ENCODE results near the gene ZNF511. TPM values are rescaled to one million over a fixed set of nuclear protein-coding genes. Genes with fewer than 3 reads are reported as not detected.

The ZNF511 gene
- total and polyA plus RNA-seq, 7 experiments from 2014 or later: 29.6 to 88.1 (median 38.8) TPM

- peaks cover 9 to 16% of the 10 kb centered on the region in 2 donors for H3K4me1 ChIP-seq (ENCODE audit: control insufficient read depth in 2 of 2, insufficient read depth in 2 of 2, low read length in 2 of 2)
- no peaks in the 10 kb centered on the region for H3K9me3 ChIP-seq (ENCODE audit: control insufficient read depth in 2 of 3, low read length in 3 of 3)
- CTCF ChIA-PET: interaction anchor here (1.5 kb wide), 1 partner anchor 11 kb away, joined by 4 read pairs; no protein-coding TSS in a partner anchor
- intact Hi-C loops (cut with micrococcal nuclease): no loop called here
- peaks cover 2 to 20% (median 11%) of the 10 kb centered on the region in 7 donors for H3K4me1 Mint-ChIP-seq
- peaks cover 0 to 3% (median 0%) of the 10 kb centered on the region in 5 donors for H3K36me3 Mint-ChIP-seq
- H3K27me3 Mint-ChIP-seq: no peaks in the 10 kb centered on the region
- H3K27me3 ChIP-seq (ENCODE audit: control insufficient read depth in 2 of 2, insufficient read depth in 2 of 2, low read length in 2 of 2): no peaks in the 10 kb centered on the region
- no peak overlapping the region for H3K4me3 ChIP-seq (ENCODE audit: low read length)
- POLR2A ChIA-PET: interaction anchor here (4.5 kb wide), 1 partner anchor 11 kb away, joined by 37 read pairs; no protein-coding TSS in a partner anchor
- DNase-seq (no peak), ATAC-seq (no peak)
- peaks cover 0 to 56% (median 0%) of the 10 kb centered on the region in 3 experiments for H3K36me3 ChIP-seq (ENCODE audit: control insufficient read depth in 2 of 3, insufficient read depth in 3 of 3, low read length in 3 of 3)
- H3K27ac Mint-ChIP-seq: peak overlapping the region in 1 of 9 donors; percentile 52
- H3K9me3 Mint-ChIP-seq: no peaks in the 10 kb centered on the region
- H3K27ac ChIP-seq (ENCODE audit: low read depth, low read length): no peak overlapping the region
- H3K4me3 Mint-ChIP-seq: peak overlapping the region in 1 of 10 donors; percentile 52
These were observed 35.7 kb upstream of the ZNF511 start for GRCh38 chr10:133272964-133273420.

DNA sequence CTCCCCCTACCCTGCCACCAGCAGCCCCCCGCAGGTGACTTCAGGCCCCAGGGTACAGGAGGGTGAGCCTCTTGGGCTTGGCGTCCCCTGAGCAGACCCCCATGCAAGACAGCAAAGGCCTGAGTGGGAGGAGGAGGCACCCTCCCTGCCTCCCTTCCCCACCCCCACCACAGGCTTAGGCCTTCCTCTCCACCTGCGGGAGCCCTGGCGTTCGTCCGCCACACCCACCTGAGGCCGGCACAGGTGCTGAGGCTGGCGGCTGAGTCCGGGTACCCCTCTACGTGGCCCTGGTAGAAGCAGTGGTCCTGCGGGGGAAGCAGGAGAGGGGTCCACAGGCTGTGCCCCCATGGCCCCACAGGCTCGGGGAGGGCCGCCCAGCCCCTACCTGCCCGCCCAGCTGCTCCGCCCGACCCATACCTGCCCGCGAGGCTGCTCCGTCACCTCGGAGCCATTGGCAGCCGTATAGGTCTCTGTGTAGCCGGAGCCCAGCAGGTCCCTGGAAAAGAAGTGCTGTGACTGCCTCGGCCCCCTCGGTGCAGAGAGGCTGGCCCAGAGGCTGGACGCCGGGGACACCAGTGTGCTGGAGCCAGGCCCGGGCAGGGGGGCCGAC lies 35.1 kb upstream of the ZNF511 start:
- H3K27me3 ChIP-seq (ENCODE audit: control insufficient read depth in 2 of 2, insufficient read depth in 2 of 2, low read length in 2 of 2): no peaks in the 10 kb centered on the region
- DNase-seq (no peak), ATAC-seq (no peak)
- peak overlapping the region in 1 of 9 donors; percentile 52 for H3K27ac Mint-ChIP-seq
- intact Hi-C loops (cut with micrococcal nuclease): no loop called here
- H3K36me3 ChIP-seq (ENCODE audit: control insufficient read depth in 2 of 3, insufficient read depth in 3 of 3, low read length in 3 of 3): peaks cover 0 to 50% (median 0%) of the 10 kb centered on the region in 3 experiments
- peaks cover 0 to 5% (median 0%) of the 10 kb centered on the region in 5 donors for H3K36me3 Mint-ChIP-seq
- ChIA-PET CTCF (interaction anchor here (1.5 kb wide), 1 partner anchor 12 kb away, joined by 4 read pairs; no protein-coding TSS in a partner anchor), POLR2A (interaction anchor here (4.5 kb wide), 1 partner anchor 12 kb away, joined by 37 read pairs; no protein-coding TSS in a partner anchor)
- H3K4me1 Mint-ChIP-seq: peaks cover 8 to 26% (median 17%) of the 10 kb centered on the region in 7 donors
- peak overlapping the region; percentile 52 for H3K27ac ChIP-seq (ENCODE audit: low read depth, low read length)
- H3K4me1 ChIP-seq (ENCODE audit: control insufficient read depth in 2 of 2, insufficient read depth in 2 of 2, low read length in 2 of 2): peaks cover 16 to 22% of the 10 kb centered on the region in 2 donors
- H3K4me3 ChIP-seq (ENCODE audit: low read length): no peak overlapping the region
- H3K4me3 Mint-ChIP-seq: peak overlapping the region in 1 of 10 donors; percentile 52
- H3K9me3 Mint-ChIP-seq: no peaks in the 10 kb centered on the region
- no peaks in the 10 kb centered on the region for H3K9me3 ChIP-seq (ENCODE audit: control insufficient read depth in 2 of 3, low read length in 3 of 3)
- H3K27me3 Mint-ChIP-seq: no peaks in the 10 kb centered on the region

GRCh38 chr10:133274751-133275683 lies 33.7 kb upstream of the ZNF511 start:
- peak overlapping the region; percentile 84 to 92 (median 88) for H3K4me3 Mint-ChIP-seq
- no peaks in the 10 kb centered on the region for H3K27me3 Mint-ChIP-seq
- ChIA-PET CTCF (interaction anchor here (1.1 to 2.6 kb wide), 4 partner anchors 11 to 132 kb away, joined by 3 to 34 read pairs (median 5); no protein-coding TSS in a partner anchor), POLR2A (interaction anchor here (0.8 to 4.5 kb wide), 3 partner anchors 13 to 24 kb away, joined by 3 to 37 read pairs (median 8); no protein-coding TSS in a partner anchor)
- H3K4me1 Mint-ChIP-seq: peaks cover 11 to 36% (median 21%) of the 10 kb centered on the region in 7 donors
- ATAC-seq: peak; percentile 67
- Histone ChIP-seq H3K4me1 (ENCODE audit: control insufficient read depth in 2 of 2, insufficient read depth in 2 of 2, low read length in 2 of 2) (peaks cover 22 to 34% of the 10 kb centered on the region in 2 donors), H3K27ac (ENCODE audit: low read depth, low read length) (peak overlapping the region; percentile 80), H3K9me3 (ENCODE audit: control insufficient read depth in 2 of 3, low read length in 3 of 3) (no peaks in the 10 kb centered on the region), H3K36me3 (ENCODE audit: control insufficient read depth in 2 of 3, insufficient read depth in 3 of 3, low read length in 3 of 3) (peaks cover 0 to 43% (median 0%) of the 10 kb centered on the region in 3 experiments), H3K4me3 (ENCODE audit: low read length) (peak overlapping the region; percentile 80), H3K27me3 (ENCODE audit: control insufficient read depth in 2 of 2, insufficient read depth in 2 of 2, low read length in 2 of 2) (no peaks in the 10 kb centered on the region)
- H3K9me3 Mint-ChIP-seq: no peaks in the 10 kb centered on the region
- intact Hi-C loops (cut with micrococcal nuclease): loop anchor here (1.0 to 5.0 kb wide), 6 partner anchors 11 to 1118 kb away; no protein-coding TSS in a partner anchor
- DNase-seq: peak; percentile 55 to 91 (median 73)
- peak overlapping the region; percentile 83 to 96 (median 91) for H3K27ac Mint-ChIP-seq
- H3K36me3 Mint-ChIP-seq: peaks cover 0 to 5% (median 0%) of the 10 kb centered on the region in 5 donors

GRCh38 chr10:133275684-133276092 lies 33.0 kb upstream of the ZNF511 start:
- no peaks in the 10 kb centered on the region for H3K27me3 ChIP-seq (ENCODE audit: control insufficient read depth in 2 of 2, insufficient read depth in 2 of 2, low read length in 2 of 2)
- no peaks in the 10 kb centered on the region for H3K27me3 Mint-ChIP-seq
- no peaks in the 10 kb centered on the region for H3K9me3 Mint-ChIP-seq
- peaks cover 22 to 34% of the 10 kb centered on the region in 2 donors for H3K4me1 ChIP-seq (ENCODE audit: control insufficient read depth in 2 of 2, insufficient read depth in 2 of 2, low read length in 2 of 2)
- H3K4me3 ChIP-seq (ENCODE audit: low read length): peak overlapping the region; percentile 80
- ChIA-PET CTCF (interaction anchor here (1.2 to 2.6 kb wide), 3 partner anchors 12 to 32 kb away, joined by 5 to 34 read pairs (median 5); no protein-coding TSS in a partner anchor), POLR2A (interaction anchor here (0.8 to 4.5 kb wide), 3 partner anchors 14 to 24 kb away, joined by 3 to 37 read pairs (median 8); no protein-coding TSS in a partner anchor)
- DNase-seq (peak in 6 of 9 donors; percentile 21 to 60 (median 40)), ATAC-seq (peak; percentile 21)
- H3K36me3 ChIP-seq (ENCODE audit: control insufficient read depth in 2 of 3, insufficient read depth in 3 of 3, low read length in 3 of 3): peaks cover 0 to 42% (median 0%) of the 10 kb centered on the region in 3 experiments
- H3K4me1 Mint-ChIP-seq: peaks cover 11 to 36% (median 21%) of the 10 kb centered on the region in 7 donors
- intact Hi-C loops (cut with micrococcal nuclease): loop anchor here (1.0 to 5.0 kb wide), 6 partner anchors 11 to 1118 kb away; no protein-coding TSS in a partner anchor
- peak overlapping the region; percentile 84 to 92 (median 88) for H3K4me3 Mint-ChIP-seq
- peak overlapping the region; percentile 80 for H3K27ac ChIP-seq (ENCODE audit: low read depth, low read length)
- H3K27ac Mint-ChIP-seq: peak overlapping the region; percentile 83 to 96 (median 91)
- H3K9me3 ChIP-seq (ENCODE audit: control insufficient read depth in 2 of 3, low read length in 3 of 3): no peaks in the 10 kb centered on the region
- H3K36me3 Mint-ChIP-seq: peaks cover 0 to 5% (median 0%) of the 10 kb centered on the region in 5 donors

DNA sequence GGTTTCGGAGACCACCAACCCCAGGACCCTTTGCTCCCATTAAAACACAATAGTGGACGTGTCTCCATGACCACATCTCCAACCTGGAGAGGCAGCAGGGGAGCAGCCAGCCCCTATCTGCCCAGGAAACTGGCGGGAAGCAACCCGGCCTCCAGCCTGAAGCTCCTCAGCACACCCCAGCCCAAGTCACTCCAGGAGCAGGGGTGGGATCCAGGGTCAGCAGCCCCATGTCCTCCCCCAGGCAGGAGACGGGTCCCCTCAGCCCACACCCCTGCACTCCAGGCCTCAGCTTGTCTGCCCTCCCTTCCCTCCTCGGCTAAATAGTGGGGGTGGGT lies 32.6 kb upstream of the ZNF511 start:
- Histone ChIP-seq H3K27me3 (ENCODE audit: control insufficient read depth in 2 of 2, insufficient read depth in 2 of 2, low read length in 2 of 2) (no peaks in the 10 kb centered on the region), H3K27ac (ENCODE audit: low read depth, low read length) (peak overlapping the region; percentile 80), H3K4me1 (ENCODE audit: control insufficient read depth in 2 of 2, insufficient read depth in 2 of 2, low read length in 2 of 2) (peaks cover 22 to 34% of the 10 kb centered on the region in 2 donors), H3K4me3 (ENCODE audit: low read length) (peak overlapping the region; percentile 80), H3K9me3 (ENCODE audit: control insufficient read depth in 2 of 3, low read length in 3 of 3) (no peaks in the 10 kb centered on the region), H3K36me3 (ENCODE audit: control insufficient read depth in 2 of 3, insufficient read depth in 3 of 3, low read length in 3 of 3) (peaks cover 0 to 41% (median 0%) of the 10 kb centered on the region in 3 experiments)
- peak overlapping the region; percentile 84 to 92 (median 88) for H3K4me3 Mint-ChIP-seq
- ChIA-PET POLR2A (interaction anchor here (2.3 to 4.5 kb wide), 2 partner anchors 14 to 18 kb away, joined by 8 to 37 read pairs; no protein-coding TSS in a partner anchor), CTCF (interaction anchor here (1.5 to 2.6 kb wide), 2 partner anchors 18 to 32 kb away, joined by 5 to 34 read pairs; no protein-coding TSS in a partner anchor)
- no peaks in the 10 kb centered on the region for H3K27me3 Mint-ChIP-seq
- H3K4me1 Mint-ChIP-seq: peaks cover 11 to 36% (median 21%) of the 10 kb centered on the region in 7 donors
- H3K27ac Mint-ChIP-seq: peak overlapping the region; percentile 83 to 96 (median 91)
- intact Hi-C loops (cut with micrococcal nuclease): loop anchor here in 1 of 2 donors (1.0 to 5.0 kb wide), 2 partner anchors 31 to 1119 kb away; no protein-coding TSS in a partner anchor
- H3K36me3 Mint-ChIP-seq: peaks cover 0 to 5% (median 0%) of the 10 kb centered on the region in 5 donors
- no peaks in the 10 kb centered on the region for H3K9me3 Mint-ChIP-seq
- ATAC-seq: no peak
- peak in 1 of 9 donors; percentile 31 for DNase-seq
